GM23338 (cell line): Measurements from ENCODE around the gene ETV2. TPM values are rescaled to one million over a fixed set of nuclear protein-coding genes. Genes with fewer than 3 reads are reported as not detected.

ENCODE experiments used
- ATAC-seq: fragments of 200-7000 bp; cut with Tn5 transposase; 3 replicates; pipeline ENCODE4 v1.9.1; 2020
- DNase-seq: peaks from one replicate; pipeline ENCODE4 v3.0.0-alpha.2; 2015; ENCODE audit warnings: low spot score
- H2AFZ ChIP-seq: fragments of 200-600 bp; sonication (generic); 2 replicates; pipeline ENCODE4 v1.8.0; 2016; ENCODE audit warnings: antibody characterized with exemption, mild to moderate bottlenecking, moderate library complexity
- H3F3A ChIP-seq: fragments of 200-600 bp; sonication (generic); replicated peaks from 2 replicates; pipeline ENCODE4 v1.8.0; 2017; ENCODE audit warnings: antibody characterized with exemption, mixed run types, low read depth
- H3K27ac ChIP-seq: fragments of 200-600 bp; sonication (generic); 2 replicates; pipeline ENCODE4 v1.6.1; 2016; ENCODE audit warnings: low read depth
- H3K27me3 ChIP-seq: fragments of 200-600 bp; sonication (generic); 2 replicates; pipeline ENCODE4 v1.8.0; 2016; ENCODE audit warnings: mild to moderate bottlenecking, mixed run types, moderate library complexity; ENCODE audit not compliant: insufficient read depth
- H3K36me3 ChIP-seq: fragments of 200-600 bp; sonication (generic); 2 replicates; pipeline ENCODE4 v1.8.0; 2016; ENCODE audit warnings: mild to moderate bottlenecking; ENCODE audit not compliant: insufficient read depth
- H3K4me1 ChIP-seq: fragments of 200-600 bp; sonication (generic); 2 replicates; pipeline ENCODE4 v1.8.0; 2016; ENCODE audit warnings: mild to moderate bottlenecking, moderate library complexity; ENCODE audit not compliant: insufficient read depth
- H3K4me2 ChIP-seq: fragments of 200-600 bp; sonication (generic); 2 replicates; pipeline ENCODE4 v1.7.1; 2017; ENCODE audit warnings: mixed run types
- H3K4me3 ChIP-seq: fragments of 200-600 bp; sonication (generic); 2 replicates; pipeline ENCODE4 v1.6.1; 2016; ENCODE audit warnings: mixed run types
- H3K79me2 ChIP-seq: fragments of 200-600 bp; sonication (generic); replicated peaks from 2 replicates; pipeline ENCODE4 v1.8.0; 2017; ENCODE audit warnings: mild to moderate bottlenecking; ENCODE audit not compliant: insufficient read depth
- H3K9me2 ChIP-seq: fragments of 200-600 bp; sonication (generic); 2 replicates; pipeline ENCODE4 v1.8.0; 2017; ENCODE audit not compliant: insufficient read depth
- H4K20me1 ChIP-seq: fragments of 200-600 bp; sonication (generic); replicated peaks from 2 replicates; pipeline ENCODE4 v1.8.0; 2017; ENCODE audit warnings: mild to moderate bottlenecking; ENCODE audit not compliant: insufficient read depth
- H3K27ac Mint-ChIP-seq: 2 replicates; pipeline ENCODE4 v1.8.0; 2020; ENCODE audit warnings: inconsistent platforms, mild to moderate bottlenecking, moderate library complexity, mixed read lengths
- H3K27me3 Mint-ChIP-seq: 3 replicates; pipeline ENCODE4 v1.8.0; 2022; ENCODE audit warnings: low read depth, mild to moderate bottlenecking, moderate library complexity, mixed read lengths, inconsistent platforms; ENCODE audit not compliant: insufficient read depth, poor library complexity
- H3K36me3 Mint-ChIP-seq: 3 replicates; pipeline ENCODE4 v1.8.0; 2021; ENCODE audit warnings: low read depth, mild to moderate bottlenecking, inconsistent platforms, moderate library complexity, mixed read lengths
- H3K4me1 Mint-ChIP-seq: 3 replicates; pipeline ENCODE4 v1.8.0; 2020; ENCODE audit warnings: mild to moderate bottlenecking, inconsistent platforms, mixed read lengths
- H3K4me3 Mint-ChIP-seq: 3 replicates; pipeline ENCODE4 v1.8.0; 2021; ENCODE audit warnings: moderate library complexity, mild to moderate bottlenecking, inconsistent platforms, mixed read lengths
- H3K9me3 Mint-ChIP-seq: 3 replicates; pipeline ENCODE4 v1.8.0; 2020; ENCODE audit warnings: moderate library complexity, mild to moderate bottlenecking, inconsistent platforms, mixed read lengths
- CREB1 ChIP-seq: fragments of 250-450 bp; sonication (Bioruptor Pico); IDR thresholded peaks from 2 replicates; pipeline ENCODE4 v1.5.0; 2020; ENCODE audit warnings: low read depth, mild to moderate bottlenecking, moderate library complexity
- EZH2phosphoT487 ChIP-seq: fragments of 200-600 bp; sonication (generic); IDR thresholded peaks from one replicate; pipeline ENCODE4 v1.8.1; 2018; ENCODE audit warnings: antibody characterized with exemption; ENCODE audit not compliant: unreplicated experiment
- polyA plus RNA-seq: library from polyadenylated mRNA; unstranded; fragments of >200 nt; fragmentation: Nextera tagmentation; extraction: Ambion mirVana; gene quantifications from 2 replicates; pipeline ENCODE4 v1.2.1, GENCODE V29; 2016
- total RNA-seq: library from RNA; depleted of rRNA; stranded (reverse); fragments of >200 nt; shearing (Covaris generic); gene quantifications from 2 replicates; pipeline ENCODE4 v1.2.3, GENCODE V29; 2014; rRNA removed
- TF ChIP-seq, protein P1 (sequence below), 2 experiments: fragments of 200-600 bp in 1 of 2; sonication (generic) in 1 of 2; conservative IDR thresholded peaks; 2 replicates each; pipeline versions ENCODE4 v1.5.1 to v1.6.1; 2016 to 2017; ENCODE audit warnings: antibody characterized with exemption in 2 of 2, low read depth in 2 of 2, mild to moderate bottlenecking in 2 of 2, moderate library complexity in 1 of 2

The ETV2 gene
- total and polyA plus RNA-seq, 2 experiments from 2014 or later = 0.87 to 1.5 TPM

- ATAC-seq = peak; percentile 98
- peaks cover 5% of the 10 kb centered on the region; the same call in 2 of the 3 replicates for H3K4me1 Mint-ChIP-seq
Measured at GRCh38 chr19:35693835-35694599, 52.5 kb downstream of the ETV2 start.

More at GRCh38 chr19:35693835-35694599, 52.5 kb downstream of the ETV2 start:
- Histone ChIP-seq H3K4me2 (no peak overlapping the region), H3K36me3 (no peaks in the 10 kb centered on the region), H4K20me1 (no peaks in the 10 kb centered on the region), H3F3A (0 out of 2 replicates have a peak, but pooled peaks cover 2% of the 10 kb centered on the region), H3K9me2 (no peaks in the 10 kb centered on the region), H3K27me3 (no peaks in the 10 kb centered on the region), H3K27ac (no peak overlapping the region), H2AFZ (no peak overlapping the region; the same call in 1 of the 2 replicates), H3K4me1 (no peaks in the 10 kb centered on the region; the same call in 1 of the 2 replicates), H3K4me3 (no peak overlapping the region), H3K79me2 (no peaks in the 10 kb centered on the region)
- DNase-seq = peak; percentile 94
- no peaks in the 10 kb centered on the region for H3K27me3 Mint-ChIP-seq
- H3K4me3 Mint-ChIP-seq = no peak overlapping the region
- TF ChIP-seq, protein P1, sequence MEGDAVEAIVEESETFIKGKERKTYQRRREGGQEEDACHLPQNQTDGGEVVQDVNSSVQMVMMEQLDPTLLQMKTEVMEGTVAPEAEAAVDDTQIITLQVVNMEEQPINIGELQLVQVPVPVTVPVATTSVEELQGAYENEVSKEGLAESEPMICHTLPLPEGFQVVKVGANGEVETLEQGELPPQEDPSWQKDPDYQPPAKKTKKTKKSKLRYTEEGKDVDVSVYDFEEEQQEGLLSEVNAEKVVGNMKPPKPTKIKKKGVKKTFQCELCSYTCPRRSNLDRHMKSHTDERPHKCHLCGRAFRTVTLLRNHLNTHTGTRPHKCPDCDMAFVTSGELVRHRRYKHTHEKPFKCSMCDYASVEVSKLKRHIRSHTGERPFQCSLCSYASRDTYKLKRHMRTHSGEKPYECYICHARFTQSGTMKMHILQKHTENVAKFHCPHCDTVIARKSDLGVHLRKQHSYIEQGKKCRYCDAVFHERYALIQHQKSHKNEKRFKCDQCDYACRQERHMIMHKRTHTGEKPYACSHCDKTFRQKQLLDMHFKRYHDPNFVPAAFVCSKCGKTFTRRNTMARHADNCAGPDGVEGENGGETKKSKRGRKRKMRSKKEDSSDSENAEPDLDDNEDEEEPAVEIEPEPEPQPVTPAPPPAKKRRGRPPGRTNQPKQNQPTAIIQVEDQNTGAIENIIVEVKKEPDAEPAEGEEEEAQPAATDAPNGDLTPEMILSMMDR (conservative IDR thresholded peaks at IDR 0.05; ENCODE audit: low read depth in 2 of 2) = peak; percentile 93 to 100
- TF ChIP-seq CREB1 (peak; percentile 33), EZH2phosphoT487 (no peak)
- H3K9me3 Mint-ChIP-seq = peaks cover 3% of the 10 kb centered on the region; the same call in 1 of the 3 replicates
- H3K27ac Mint-ChIP-seq = no peak overlapping the region
- no peaks in the 10 kb centered on the region for H3K36me3 Mint-ChIP-seq

Other genes starting within 250 kb of the ETV2 start
- not detected in 2 replicates for gene FFAR2, start 193.5 kb upstream of the ETV2 start, total RNA-seq
- gene FFAR2, start 193.5 kb upstream of the ETV2 start, polyA plus RNA-seq = not detected in 2 replicates
- not detected in 2 replicates for gene KRTDAP, start 151.3 kb upstream of the ETV2 start, total RNA-seq
- 1.6 and 2.7 TPM in 2 replicates for gene KRTDAP, start 151.3 kb upstream of the ETV2 start, polyA plus RNA-seq
- 259 and 276 TPM in 2 replicates for gene DMKN, start 128.1 kb upstream of the ETV2 start, total RNA-seq
- gene DMKN, start 128.1 kb upstream of the ETV2 start, polyA plus RNA-seq = 569 and 615 TPM in 2 replicates
- gene SBSN, start 113.4 kb upstream of the ETV2 start, total RNA-seq = not detected in 2 replicates
- gene SBSN, start 113.4 kb upstream of the ETV2 start, polyA plus RNA-seq = 0.39 and 0.42 TPM in 2 replicates
- not detected in 2 replicates for gene GAPDHS, start 108.3 kb upstream of the ETV2 start, total RNA-seq
- gene GAPDHS, start 108.3 kb upstream of the ETV2 start, polyA plus RNA-seq = 0.21 TPM in 1 of 2 replicates, not detected in the other
- 164 and 170 TPM in 2 replicates for gene TMEM147, start 96.1 kb upstream of the ETV2 start, total RNA-seq
- 272 TPM in 2 replicates for gene TMEM147, start 96.1 kb upstream of the ETV2 start, polyA plus RNA-seq
- 0.62 and 0.63 TPM in 2 replicates for gene ATP4A, start 78.1 kb upstream of the ETV2 start, total RNA-seq
- gene ATP4A, start 78.1 kb upstream of the ETV2 start, polyA plus RNA-seq = 0.61 and 1.0 TPM in 2 replicates
- not detected in 2 replicates for gene PMIS2, start 55.6 kb upstream of the ETV2 start, total RNA-seq
- gene PMIS2, start 55.6 kb upstream of the ETV2 start, polyA plus RNA-seq = not detected in 2 replicates
- 17.9 and 21.9 TPM in 2 replicates for gene HAUS5, start 29.0 kb upstream of the ETV2 start, total RNA-seq
- 22.3 and 23.2 TPM in 2 replicates for gene HAUS5, start 29.0 kb upstream of the ETV2 start, polyA plus RNA-seq
- 58.3 and 74.7 TPM in 2 replicates for gene RBM42, start 12.7 kb upstream of the ETV2 start, total RNA-seq
- 78.2 and 82.9 TPM in 2 replicates for gene RBM42, start 12.7 kb upstream of the ETV2 start, polyA plus RNA-seq
- 564 and 722 TPM in 2 replicates for gene COX6B1, start 6.6 kb downstream of the ETV2 start, total RNA-seq
- 1,532 and 1,702 TPM in 2 replicates for gene COX6B1, start 6.6 kb downstream of the ETV2 start, polyA plus RNA-seq
- 0.42 TPM in 1 of 2 replicates, not detected in the other for gene UPK1A, start 24.8 kb downstream of the ETV2 start, total RNA-seq
- 1.0 and 1.5 TPM in 2 replicates for gene UPK1A, start 24.8 kb downstream of the ETV2 start, polyA plus RNA-seq
- 1.8 TPM in 1 of 2 replicates, not detected in the other for gene ZBTB32, start 62.8 kb downstream of the ETV2 start, total RNA-seq
- gene ZBTB32, start 62.8 kb downstream of the ETV2 start, polyA plus RNA-seq = 0.45 and 0.65 TPM in 2 replicates
- gene KMT2B, start 76.3 kb downstream of the ETV2 start, total RNA-seq = 36.2 and 49.8 TPM in 2 replicates
- gene KMT2B, start 76.3 kb downstream of the ETV2 start, polyA plus RNA-seq = 15.5 and 15.8 TPM in 2 replicates
- gene IGFLR1, start 100.7 kb downstream of the ETV2 start, total RNA-seq = 7.8 and 14.4 TPM in 2 replicates
- 17.8 and 18.1 TPM in 2 replicates for gene IGFLR1, start 100.7 kb downstream of the ETV2 start, polyA plus RNA-seq
- 13.1 and 14.3 TPM in 2 replicates for gene U2AF1L4, start 103.7 kb downstream of the ETV2 start, total RNA-seq
- 20.0 and 23.7 TPM in 2 replicates for gene U2AF1L4, start 103.7 kb downstream of the ETV2 start, polyA plus RNA-seq
- 18.5 and 20.6 TPM in 2 replicates for gene PSENEN, start 103.9 kb downstream of the ETV2 start, total RNA-seq
- 175 and 197 TPM in 2 replicates for gene PSENEN, start 103.9 kb downstream of the ETV2 start, polyA plus RNA-seq
- gene LIN37, start 106.8 kb downstream of the ETV2 start, total RNA-seq = 6.8 and 7.1 TPM in 2 replicates
- 4.3 and 8.3 TPM in 2 replicates for gene LIN37, start 106.8 kb downstream of the ETV2 start, polyA plus RNA-seq
- gene HSPB6, start 115.3 kb downstream of the ETV2 start, total RNA-seq = 0.27 and 0.87 TPM in 2 replicates
- 3.2 and 3.9 TPM in 2 replicates for gene HSPB6, start 115.3 kb downstream of the ETV2 start, polyA plus RNA-seq
- 14.7 and 28.0 TPM in 2 replicates for gene PROSER3, start 116.4 kb downstream of the ETV2 start, total RNA-seq
- 21.8 and 24.1 TPM in 2 replicates for gene PROSER3, start 116.4 kb downstream of the ETV2 start, polyA plus RNA-seq
- 17.7 and 22.1 TPM in 2 replicates for gene ARHGAP33, start 133.8 kb downstream of the ETV2 start, total RNA-seq
- gene ARHGAP33, start 133.8 kb downstream of the ETV2 start, polyA plus RNA-seq = 10.3 and 11.6 TPM in 2 replicates
- gene PRODH2, start 171.1 kb downstream of the ETV2 start, total RNA-seq = not detected in 2 replicates
- gene PRODH2, start 171.1 kb downstream of the ETV2 start, polyA plus RNA-seq = not detected in 2 replicates
- gene NPHS1, start 210.8 kb downstream of the ETV2 start, total RNA-seq = 0.58 and 1.0 TPM in 2 replicates
- 0.47 and 1.3 TPM in 2 replicates for gene NPHS1, start 210.8 kb downstream of the ETV2 start, polyA plus RNA-seq
- 9.9 and 13.1 TPM in 2 replicates for gene KIRREL2, start 215.2 kb downstream of the ETV2 start, total RNA-seq
- 3.6 and 3.8 TPM in 2 replicates for gene KIRREL2, start 215.2 kb downstream of the ETV2 start, polyA plus RNA-seq
- gene APLP1, start 226.8 kb downstream of the ETV2 start, total RNA-seq = 28.2 and 30.2 TPM in 2 replicates
- gene APLP1, start 226.8 kb downstream of the ETV2 start, polyA plus RNA-seq = 36.0 and 39.0 TPM in 2 replicates